ENCODE results near the gene CST9. TPM values are rescaled to one million over a fixed set of nuclear protein-coding genes. Genes with fewer than 3 reads are reported as not detected.

The CST9 gene
- total RNA-seq, 1 experiment from 2014 or later, result not detected

DNA sequence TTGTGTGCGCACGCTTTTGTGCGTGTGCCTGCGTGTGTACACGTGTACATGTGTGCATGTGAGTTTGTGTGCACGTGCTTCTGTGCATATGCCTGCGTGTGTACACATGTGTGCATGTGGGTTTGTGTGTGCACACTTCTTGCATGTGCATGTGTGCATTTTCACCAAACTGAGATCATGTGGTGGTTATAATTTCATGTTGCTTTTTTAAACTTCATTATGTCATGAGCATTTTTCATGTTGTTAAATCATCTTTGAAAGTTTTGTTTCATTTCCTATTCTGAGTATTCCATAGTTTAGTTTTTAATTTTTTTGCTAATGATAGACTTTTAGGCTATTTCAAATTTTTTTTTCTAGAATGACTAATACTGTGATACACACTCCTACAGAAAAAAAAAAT, 38.4 kb upstream of the CST9 start:
- Histone ChIP-seq H3K56ac (ENCODE audit: insufficient read length, low read depth, low read length) (no peak overlapping the region), H3K27ac (ENCODE audit: insufficient read length, low read depth, low read length) (no peak overlapping the region), H3K14ac (ENCODE audit: insufficient read depth, low read length) (no peak overlapping the region), H3K18ac (ENCODE audit: insufficient read length, low read depth, low read length) (no peak overlapping the region), H3K79me2 (ENCODE audit: insufficient read depth, low read length) (no peaks in the 10 kb centered on the region), H4K5ac (ENCODE audit: insufficient read length, low read depth, low read length) (no peak overlapping the region), H3K23me2 (ENCODE audit: insufficient read length, low read depth, low read length, poor library complexity, severe bottlenecking) (no peaks in the 10 kb centered on the region), H2BK20ac (ENCODE audit: low read depth, low read length, poor library complexity, severe bottlenecking) (no peak overlapping the region), H3K23ac (ENCODE audit: insufficient read length, low read depth, low read length) (no peak overlapping the region), H2BK15ac (ENCODE audit: low read depth, low read length) (no peak overlapping the region), H3K4me1 (ENCODE audit: insufficient read depth, low read length) (peaks cover 4% of the 10 kb centered on the region; the same call in 1 of the 2 replicates), H2AFZ (ENCODE audit: low read length) (no peak overlapping the region), H3K27me3 (ENCODE audit: insufficient read depth, low read length) (no peaks in the 10 kb centered on the region), H4K8ac (replicated peaks; ENCODE audit: insufficient read length, low read depth, low read length) (no peak overlapping the region), H4K91ac (ENCODE audit: insufficient read length, low read depth, low read length) (no peak overlapping the region), H4K20me1 (ENCODE audit: control insufficient read depth, insufficient read depth, insufficient read length) (no peaks in the 10 kb centered on the region), H3K9me3 (ENCODE audit: control insufficient read depth, low read depth, low read length) (no peaks in the 10 kb centered on the region), H3K9ac (ENCODE audit: extremely low read depth, insufficient read length, low read length) (no peak overlapping the region), H2AK5ac (ENCODE audit: insufficient read length, low read length) (no peak overlapping the region), H3K79me1 (ENCODE audit: insufficient read depth, low read depth, low read length, poor library complexity, severe bottlenecking) (no peaks in the 10 kb centered on the region), H2BK120ac (ENCODE audit: low read depth, low read length, poor library complexity, severe bottlenecking) (no peak overlapping the region), H3T11ph (ENCODE audit: low read length) (no peak overlapping the region), H2BK5ac (ENCODE audit: insufficient read length, low read length) (no peak overlapping the region), H2BK12ac (ENCODE audit: insufficient read length, low read depth, low read length) (no peak overlapping the region), H3K4ac (ENCODE audit: low read depth, low read length) (no peak overlapping the region), H3K4me2 (ENCODE audit: insufficient read depth, insufficient read length, low read length) (no peak overlapping the region)
- DNase-seq, result no peak
- Mint-ChIP-seq H3K9me3 (no peaks in the 10 kb centered on the region; a peak in 2 of 5 replicates), H3K4me3 (no peak overlapping the region), H3K27me3 (ENCODE audit: low read depth) (peaks cover 3% of the 10 kb centered on the region; the same call in 1 of the 2 replicates), H3K27ac (no peak overlapping the region), H3K36me3 (ENCODE audit: insufficient read depth in 1 of 3, low read depth in 3 of 3) (peaks cover 0 to 2% (median 0%) of the 10 kb centered on the region in 3 experiments; a peak in 2 of 7 replicates), H3K4me1 (peaks cover 19 to 22% of the 10 kb centered on the region in 2 experiments)
- TF ChIP-seq, protein P1, sequence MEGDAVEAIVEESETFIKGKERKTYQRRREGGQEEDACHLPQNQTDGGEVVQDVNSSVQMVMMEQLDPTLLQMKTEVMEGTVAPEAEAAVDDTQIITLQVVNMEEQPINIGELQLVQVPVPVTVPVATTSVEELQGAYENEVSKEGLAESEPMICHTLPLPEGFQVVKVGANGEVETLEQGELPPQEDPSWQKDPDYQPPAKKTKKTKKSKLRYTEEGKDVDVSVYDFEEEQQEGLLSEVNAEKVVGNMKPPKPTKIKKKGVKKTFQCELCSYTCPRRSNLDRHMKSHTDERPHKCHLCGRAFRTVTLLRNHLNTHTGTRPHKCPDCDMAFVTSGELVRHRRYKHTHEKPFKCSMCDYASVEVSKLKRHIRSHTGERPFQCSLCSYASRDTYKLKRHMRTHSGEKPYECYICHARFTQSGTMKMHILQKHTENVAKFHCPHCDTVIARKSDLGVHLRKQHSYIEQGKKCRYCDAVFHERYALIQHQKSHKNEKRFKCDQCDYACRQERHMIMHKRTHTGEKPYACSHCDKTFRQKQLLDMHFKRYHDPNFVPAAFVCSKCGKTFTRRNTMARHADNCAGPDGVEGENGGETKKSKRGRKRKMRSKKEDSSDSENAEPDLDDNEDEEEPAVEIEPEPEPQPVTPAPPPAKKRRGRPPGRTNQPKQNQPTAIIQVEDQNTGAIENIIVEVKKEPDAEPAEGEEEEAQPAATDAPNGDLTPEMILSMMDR (conservative IDR thresholded peaks at IDR 0.05), result no peak
- WGBS (ENCODE audit: extremely low coverage, insufficient read length, low lambda C conversion rate), result no CpG with 5 or more reads among the region's 7 CpGs
